HepG2 (cell line): ENCODE data around the gene EVA1A. TPM values are rescaled to one million over a fixed set of nuclear protein-coding genes. Genes with fewer than 3 reads are reported as not detected.

Experiments
- AKNA ChIP-seq: sonication (generic); formaldehyde crosslinking; IDR thresholded peaks from 2 replicates; pipeline ENCODE4 v1.4.0; 2020; ENCODE audit warnings: missing genetic modification reagents, borderline replicate concordance
- CSRNP2 ChIP-seq: sonication (generic); formaldehyde crosslinking; conservative IDR thresholded peaks from 2 replicates; pipeline ENCODE4 v1.8.0; 2022; ENCODE audit warnings: low read depth, missing genetic modification reagents
- FOXJ3 ChIP-seq: sonication (generic); formaldehyde crosslinking; IDR thresholded peaks from 2 replicates; pipeline ENCODE4 v1.4.0; 2020; ENCODE audit warnings: missing genetic modification reagents, mild to moderate bottlenecking, borderline replicate concordance
- HOXA3 ChIP-seq: sonication (generic); formaldehyde crosslinking; IDR thresholded peaks from 2 replicates; pipeline ENCODE4 v1.5.0; 2020; ENCODE audit warnings: missing genetic modification reagents
- IKZF5 ChIP-seq: IDR thresholded peaks from 2 replicates; pipeline ENCODE4 v1.6.1; 2018; ENCODE audit warnings: missing genetic modification reagents, mild to moderate bottlenecking, missing compliant biosample characterization
- JARID2 ChIP-seq: sonication (generic); formaldehyde crosslinking; IDR thresholded peaks from 2 replicates; pipeline ENCODE4 v1.8.1; 2023; ENCODE audit warnings: missing genetic modification reagents, inconsistent platforms; ENCODE audit not compliant: insufficient replicate concordance
- MAX ChIP-seq: IDR thresholded peaks from 2 replicates; pipeline ENCODE4 v1.6.1; 2012; ENCODE audit warnings: inconsistent platforms
- YEATS2 ChIP-seq: sonication (generic); formaldehyde crosslinking; IDR thresholded peaks from 2 replicates; pipeline ENCODE4 v1.4.0; 2020; ENCODE audit warnings: missing genetic modification reagents, borderline replicate concordance
- ZBTB46 ChIP-seq: sonication (generic); formaldehyde crosslinking; IDR thresholded peaks from 2 replicates; pipeline ENCODE4 v1.4.0; 2020; ENCODE audit warnings: mild to moderate bottlenecking, missing genetic modification reagents, borderline replicate concordance
- ZFP62 ChIP-seq: sonication (generic); formaldehyde crosslinking; IDR thresholded peaks from 2 replicates; pipeline ENCODE4 v1.4.0; 2020; ENCODE audit warnings: missing genetic modification reagents
- ZFX ChIP-seq: sonication (generic); formaldehyde crosslinking; IDR thresholded peaks from 2 replicates; pipeline ENCODE4 v1.4.0; 2020; ENCODE audit warnings: mild to moderate bottlenecking, low read depth, missing genetic modification reagents, moderate library complexity
- ZMYM2 ChIP-seq: sonication (generic); formaldehyde crosslinking; IDR thresholded peaks from 2 replicates; pipeline ENCODE4 v1.8.0; 2022; ENCODE audit warnings: mild to moderate bottlenecking, missing genetic modification reagents
- ZNF230 ChIP-seq: sonication (generic); formaldehyde crosslinking; IDR thresholded peaks from 2 replicates; pipeline ENCODE4 v1.4.0; 2020; ENCODE audit warnings: mild to moderate bottlenecking, missing genetic modification reagents
- ZNF251 ChIP-seq: sonication (generic); formaldehyde crosslinking; IDR thresholded peaks from 2 replicates; pipeline ENCODE4 v1.9.0; 2021; ENCODE audit warnings: mild to moderate bottlenecking, missing genetic modification reagents
- ZNF589 ChIP-seq: sonication (generic); formaldehyde crosslinking; conservative IDR thresholded peaks from 2 replicates; pipeline ENCODE4 v1.8.0; 2022; ENCODE audit warnings: mild to moderate bottlenecking, moderate library complexity, missing genetic modification reagents
- ZNF703 ChIP-seq: sonication (generic); formaldehyde crosslinking; IDR thresholded peaks from 2 replicates; pipeline ENCODE4 v1.5.1; 2020; ENCODE audit warnings: missing genetic modification reagents, mild to moderate bottlenecking, moderate library complexity, borderline replicate concordance
- ZNF766 ChIP-seq: sonication (generic); formaldehyde crosslinking; IDR thresholded peaks from 2 replicates; pipeline ENCODE4 v1.5.0; 2020; ENCODE audit warnings: missing genetic modification reagents, borderline replicate concordance
- ZNF850 ChIP-seq: sonication (generic); formaldehyde crosslinking; conservative IDR thresholded peaks from 2 replicates; pipeline ENCODE4 v1.9.0; 2021; ENCODE audit warnings: mild to moderate bottlenecking, missing genetic modification reagents
- polyA plus RNA-seq, 8 experiments: library from polyadenylated mRNA; depleted of rRNA in 3 of 8; stranded (reverse) in 7 of 8; unstranded in 1 of 8; fragments of >200 nt; fragmentation: Illumina TruSeq in 4 of 8; extraction: Trizol in 4 of 8; gene quantifications; 2 replicates each; pipeline versions ENCODE4 v1.2.1 to v1.2.3, GENCODE V29; 2011 to 2016; ENCODE audit warnings: low read depth in 4 of 8, missing spikeins in 1 of 8, mixed read lengths in 1 of 8; ENCODE audit not compliant: insufficient read depth in 1 of 8
- total RNA-seq, 5 experiments: library from RNA; depleted of rRNA; stranded (reverse); fragments of >200 nt; fragmentation: Illumina TruSeq; extraction: Trizol; gene quantifications; 2 replicates each; pipeline ENCODE4 v1.2.3, GENCODE V29; 2016; ENCODE audit warnings: low read depth in 1 of 5

EVA1A gene
- total and polyA plus RNA-seq, 2 of the 13 experiments (the other 11 are each of a cell fraction or from before 2014, with no cell fraction given), result 57.5 to 57.8 TPM

- peak; percentile 84; the same call in 1 of the 2 replicates for TF ChIP-seq IKZF5 (CRISPR knock-in tag)
- TF ChIP-seq ZFX (CRISPR knock-in tag), result no peak
- TF ChIP-seq ZNF766, result no peak
- no peak for TF ChIP-seq ZNF589 (CRISPR knock-in tag)
- no peak; the same call in 1 of the 2 replicates for TF ChIP-seq YEATS2
- TF ChIP-seq CSRNP2, result no peak
- no peak for TF ChIP-seq ZNF850
- TF ChIP-seq ZMYM2, result no peak
- peak; percentile 100 for TF ChIP-seq FOXJ3 (CRISPR knock-in tag)
- TF ChIP-seq ZFP62 (CRISPR knock-in tag), result no peak
- no peak for TF ChIP-seq JARID2 (CRISPR knock-in tag)
- TF ChIP-seq AKNA, result no peak
- TF ChIP-seq HOXA3 (CRISPR knock-in tag), result peak; percentile 32; the same call in 1 of the 2 replicates
- TF ChIP-seq ZNF230 (CRISPR knock-in tag), result no peak
- TF ChIP-seq ZBTB46, result no peak
- TF ChIP-seq ZNF251 (CRISPR knock-in tag), result no peak
- no peak for TF ChIP-seq ZNF703 (CRISPR knock-in tag)
- TF ChIP-seq MAX, result peak; percentile 60
Observed at GRCh38 chr2:75521225-75521872, 39.4 kb downstream of the EVA1A start (continued).
